Fibroblast of peridontal ligament (primary cell): ENCODE results near the gene LRP1.
A peak's percentile ranks its signal among the peaks of the same experiment; 100 is the strongest.

Experiments
- DNase-seq: peaks from one replicate; pipeline ENCODE4 v3.0.0-alpha.2; 2010; ENCODE audit errors: extremely low read depth

The LRP1 gene

GRCh38 chr12:57154076-57154475 is 25.8 kb downstream of the LRP1 start:
- DNase-seq = no peak

- no peak for DNase-seq
Measured at GRCh38 chr12:57154804-57155434, 26.6 kb downstream of the LRP1 start.

- DNase-seq = no peak
Measured at GRCh38 chr12:57156701-57157403, 28.6 kb downstream of the LRP1 start.

GRCh38 chr12:57157588-57158173 is 29.4 kb downstream of the LRP1 start:
- DNase-seq = no peak

- DNase-seq = no peak
Measured at GRCh38 chr12:57158186-57158585, 29.9 kb downstream of the LRP1 start.

- no peak for DNase-seq
Measured at GRCh38 chr12:57158665-57159064, 30.4 kb downstream of the LRP1 start.

GRCh38 chr12:57159311-57159710 is 31.0 kb downstream of the LRP1 start:
- no peak for DNase-seq

GRCh38 chr12:57160040-57160439 is 31.8 kb downstream of the LRP1 start:
- DNase-seq = no peak

GRCh38 chr12:57160741-57161140 is 32.5 kb downstream of the LRP1 start:
- no peak for DNase-seq

- DNase-seq = no peak
Measured at GRCh38 chr12:57161491-57161890, 33.2 kb downstream of the LRP1 start.

GRCh38 chr12:57162553-57163125 is 34.4 kb downstream of the LRP1 start:
- DNase-seq = no peak

GRCh38 chr12:57164454-57164853 is 36.2 kb downstream of the LRP1 start:
- DNase-seq = no peak

- DNase-seq = no peak
Measured at GRCh38 chr12:57164966-57165625, 36.8 kb downstream of the LRP1 start.

GRCh38 chr12:57165741-57166140 is 37.5 kb downstream of the LRP1 start:
- DNase-seq = no peak

- DNase-seq = peak; percentile 41
Measured at GRCh38 chr12:57166971-57167371, 38.7 kb downstream of the LRP1 start.

- no peak for DNase-seq
Measured at GRCh38 chr12:57168058-57168457, 39.8 kb downstream of the LRP1 start.

- DNase-seq = no peak
Measured at GRCh38 chr12:57169046-57169795, 40.9 kb downstream of the LRP1 start.

GRCh38 chr12:57169969-57170368 is 41.7 kb downstream of the LRP1 start:
- DNase-seq = no peak

- DNase-seq = no peak
Measured at GRCh38 chr12:57170408-57170807, 42.1 kb downstream of the LRP1 start.

GRCh38 chr12:57170927-57171326 is 42.6 kb downstream of the LRP1 start:
- DNase-seq = no peak

- DNase-seq = peak; percentile 70
Measured at GRCh38 chr12:57171668-57172067, 43.4 kb downstream of the LRP1 start.

GRCh38 chr12:57173089-57173488 is 44.8 kb downstream of the LRP1 start:
- no peak for DNase-seq
